Stimulated activated CD4-positive, alpha-beta T cell treated with anti-CD3 and anti-CD28 coated beads, Interleukin-1b, Interleukin-23, amount 100 ng/mL, for 1 hour (primary cell): Measurements from ENCODE around the gene CCDC38.

ENCODE experiments used
- DNase-seq, 2 donors: peaks; one replicate each; pipeline ENCODE4 v3.0.0-alpha.2; 2020; ENCODE audit warnings: low read depth in 2 of 2

CCDC38 gene

DNA sequence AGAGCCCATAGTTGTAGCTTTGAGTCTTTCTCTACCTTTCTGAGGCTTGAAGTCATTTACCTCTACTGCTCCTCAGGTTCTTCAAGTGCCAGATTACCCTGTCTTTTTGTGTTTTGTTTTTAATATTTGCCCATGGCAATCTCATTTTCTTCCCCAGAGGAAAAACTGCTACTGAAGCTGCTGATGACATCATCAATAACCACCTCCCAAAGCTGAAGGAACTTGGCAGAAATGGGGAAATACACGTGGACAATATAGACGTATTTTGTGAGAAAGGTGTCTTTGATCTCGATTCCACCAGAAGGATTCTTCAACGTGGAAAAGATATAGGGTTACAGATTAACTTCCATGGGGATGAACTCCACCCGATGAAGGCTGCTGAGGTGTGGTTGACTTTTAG is 17.8 kb upstream of the CCDC38 start:
- DNase-seq: no peak

DNA sequence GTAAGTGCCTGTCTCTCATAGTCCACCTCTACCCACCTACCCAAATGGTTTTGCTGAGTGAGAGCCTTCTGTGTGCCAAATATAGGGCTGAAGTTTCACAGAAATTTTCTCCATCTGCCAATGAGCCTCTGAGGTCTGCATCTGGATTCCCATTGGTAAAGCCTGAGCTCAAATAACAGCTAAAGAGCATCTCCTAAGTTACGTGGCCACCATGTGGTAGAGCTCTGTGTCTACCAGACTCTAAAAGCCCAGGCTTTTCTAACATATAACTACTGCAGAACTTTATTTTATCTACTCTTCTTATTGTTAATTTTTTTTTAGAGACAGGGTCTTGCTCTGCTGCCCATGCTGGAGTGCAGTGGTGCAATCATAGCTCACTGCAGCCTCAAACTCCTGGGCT is 16.7 kb upstream of the CCDC38 start:
- no peak for DNase-seq

DNA sequence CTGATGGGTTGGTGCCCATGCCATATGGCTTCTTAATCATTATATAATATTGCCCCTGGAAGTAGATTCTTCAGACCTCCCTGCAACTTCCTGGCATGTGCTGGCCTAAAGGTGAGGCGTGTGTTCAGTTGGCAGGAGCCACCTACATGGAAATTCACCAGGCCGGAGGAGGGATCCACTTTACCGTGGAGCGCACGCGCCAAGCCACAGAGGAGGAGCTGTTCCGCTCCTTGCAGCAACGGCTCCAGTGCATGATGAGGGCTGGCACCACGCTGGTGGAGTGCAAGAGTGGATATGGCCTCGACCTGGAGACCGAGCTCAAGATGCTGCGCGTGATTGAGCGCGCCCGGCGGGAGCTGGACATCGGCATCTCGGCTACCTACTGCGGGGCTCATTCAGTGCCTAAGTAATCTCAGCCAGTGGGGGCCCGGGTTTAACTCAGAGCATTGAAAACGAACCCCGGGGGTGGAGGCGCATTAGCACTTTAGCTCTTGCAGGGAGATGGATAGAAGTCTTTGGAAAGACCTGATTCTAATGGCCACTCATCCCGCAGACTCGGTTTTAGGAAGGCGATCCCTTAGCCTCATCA is 14.2 kb upstream of the CCDC38 start:
- DNase-seq: no peak

DNA sequence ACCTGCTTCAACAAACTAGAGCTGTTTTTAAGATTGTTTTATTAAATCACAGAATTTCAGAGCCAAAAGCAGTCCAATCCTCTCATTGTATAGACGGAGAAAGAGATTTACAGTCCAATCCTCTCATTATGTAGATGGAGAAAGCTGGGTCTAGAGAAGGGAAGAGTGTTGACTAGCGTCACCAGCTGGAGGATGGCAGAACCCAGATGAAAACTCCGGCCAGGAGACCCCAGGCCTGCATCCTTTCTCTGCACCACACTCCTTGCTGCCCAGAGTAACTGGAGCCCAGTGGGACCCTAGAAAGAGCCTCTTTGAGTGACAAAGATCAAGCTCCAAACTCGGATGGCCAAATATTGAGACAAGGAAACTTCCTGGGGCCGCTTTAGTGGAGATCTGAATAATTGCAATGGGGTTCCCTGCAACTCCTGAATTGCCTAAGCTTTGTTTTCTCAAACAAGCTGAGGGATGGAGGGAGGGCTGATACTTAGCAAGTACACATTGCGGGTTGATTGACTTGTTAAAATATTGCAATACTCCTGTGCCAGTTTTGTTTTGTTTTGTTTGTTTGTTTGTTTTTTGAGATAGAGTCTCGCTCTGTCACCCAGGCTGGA is 13.2 kb upstream of the CCDC38 start:
- DNase-seq: no peak

DNA sequence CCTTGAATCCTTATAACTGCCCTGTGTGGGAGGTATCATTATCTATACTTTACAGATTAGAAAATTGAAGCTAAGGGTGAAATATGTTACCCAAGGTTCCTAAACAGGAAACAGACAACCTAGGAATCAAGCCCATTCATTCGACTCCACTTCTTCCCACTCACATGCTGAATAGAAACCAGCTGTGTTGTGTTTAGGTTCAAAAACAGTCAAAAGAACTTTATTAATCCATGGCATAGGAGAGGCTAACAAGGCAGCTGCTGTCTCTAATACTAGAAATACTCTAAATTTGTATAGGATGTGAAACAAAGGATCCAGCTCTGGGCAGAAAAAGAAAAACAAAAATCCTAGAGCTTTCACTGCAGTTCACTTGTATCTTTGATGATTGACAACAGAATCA is 10.6 kb upstream of the CCDC38 start:
- DNase-seq: no peak

DNA sequence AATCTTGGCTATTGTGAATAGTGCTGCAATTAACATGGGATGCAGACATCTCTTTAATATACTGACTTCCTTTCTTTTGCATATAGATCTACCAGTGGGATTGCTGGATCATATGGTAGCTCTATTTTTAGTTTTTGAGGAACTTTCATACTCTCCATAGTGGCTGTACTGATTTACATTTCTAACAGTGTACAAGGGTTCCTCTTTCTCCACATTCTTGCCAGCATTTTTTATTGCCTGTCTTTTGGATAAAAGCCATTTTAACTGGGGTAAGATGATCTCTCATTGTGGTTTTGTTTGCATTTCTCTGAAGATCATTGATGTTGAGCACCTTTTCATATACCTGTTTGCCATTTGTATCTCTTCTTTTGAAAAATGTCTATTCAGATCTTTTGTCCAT is 9.1 kb upstream of the CCDC38 start:
- DNase-seq: no peak

DNA sequence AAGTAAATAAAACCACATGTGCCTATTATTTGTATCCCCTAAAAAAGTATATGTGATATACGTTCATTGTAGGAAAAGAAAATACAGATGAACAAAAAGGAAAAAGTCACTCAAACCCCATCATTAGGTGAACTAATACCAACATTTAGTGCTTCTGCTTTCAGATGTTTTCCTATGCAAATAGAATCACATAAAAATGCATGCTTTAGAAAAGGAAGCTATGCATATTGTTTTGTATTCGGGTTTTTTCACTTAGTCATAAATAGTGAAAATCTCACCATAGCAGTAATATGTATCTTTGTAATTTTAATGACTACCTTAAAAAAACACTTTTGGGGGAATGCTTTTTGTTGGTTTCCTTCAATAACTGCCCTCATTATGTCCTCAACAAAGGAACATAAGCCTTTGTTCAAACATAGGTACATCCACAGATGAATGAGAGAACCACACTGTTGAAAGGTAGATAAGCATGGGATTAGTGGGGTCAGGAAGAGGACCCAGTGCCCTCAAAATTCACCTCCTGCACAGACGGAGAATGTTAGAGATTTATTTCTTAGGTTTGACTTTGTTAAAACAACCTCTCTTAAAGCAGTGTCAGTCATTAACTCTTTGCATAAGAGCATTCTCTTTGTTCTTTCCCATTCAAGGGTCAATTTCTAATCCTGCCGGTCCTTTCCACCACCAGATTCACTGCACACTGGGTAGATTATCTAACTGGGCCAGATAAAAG is 7.2 kb upstream of the CCDC38 start:
- no peak for DNase-seq

DNA sequence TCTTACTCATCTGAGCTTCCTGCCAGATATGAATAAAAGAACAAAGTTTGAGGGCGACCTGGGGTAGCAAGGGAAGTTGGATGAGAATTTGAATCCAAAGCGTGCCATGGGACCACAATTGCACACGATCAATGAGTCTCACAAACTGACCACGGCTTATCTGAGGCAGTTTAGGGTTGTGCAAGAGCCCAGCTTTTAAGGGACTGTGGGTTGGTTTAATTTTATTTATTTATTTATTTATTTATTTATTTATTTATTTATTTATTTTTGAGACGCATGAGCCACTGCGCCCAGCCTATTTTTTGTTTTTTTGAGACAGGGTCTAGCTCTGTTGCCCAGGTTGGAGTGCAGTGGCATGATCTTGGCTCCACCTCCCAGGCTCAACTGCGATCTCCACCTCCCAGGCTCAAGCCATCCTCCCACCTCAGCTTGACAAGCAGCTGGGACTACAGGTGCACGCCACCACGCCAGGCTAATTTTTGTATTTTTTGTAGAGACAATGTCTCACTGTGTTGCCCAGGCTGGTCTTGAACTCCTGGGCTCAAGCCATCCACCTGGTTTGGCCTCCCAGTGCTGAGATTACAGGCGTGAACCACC is 1.8 kb upstream of the CCDC38 start:
- no peak for DNase-seq

DNA sequence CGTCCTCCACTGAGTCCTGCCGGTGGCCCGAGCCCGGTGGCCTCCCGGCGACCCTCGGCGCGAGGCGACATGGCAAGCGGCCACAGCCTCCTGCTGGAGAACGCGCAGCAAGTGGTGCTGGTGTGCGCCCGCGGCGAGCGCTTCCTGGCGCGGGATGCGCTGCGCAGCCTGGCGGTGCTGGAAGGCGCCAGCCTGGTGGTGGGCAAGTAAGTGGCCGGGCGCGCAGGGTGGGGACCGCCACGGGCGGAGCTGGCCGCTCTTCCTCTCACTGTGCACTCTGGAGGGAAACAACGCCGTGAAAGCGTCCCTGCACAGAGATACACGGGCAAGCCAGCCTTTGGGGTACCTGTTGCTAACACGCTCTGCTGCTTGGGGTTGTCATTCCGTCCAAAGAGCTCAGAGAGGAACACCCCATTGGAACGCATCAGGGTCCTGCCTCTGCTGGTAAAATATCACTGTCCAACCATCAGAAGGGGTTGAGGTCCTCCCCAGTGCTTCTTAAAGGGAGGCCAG is 972 bp upstream of the CCDC38 start, which contains the start of gene AMDHD1:
Gene AMDHD1, plus strand, starts transcription at position 2 of the 513 bp plus-strand sequence. Its CDS starts 68 bp downstream, at position 70.
- peak in 1 of 2 donors; percentile 34 for DNase-seq

DNA sequence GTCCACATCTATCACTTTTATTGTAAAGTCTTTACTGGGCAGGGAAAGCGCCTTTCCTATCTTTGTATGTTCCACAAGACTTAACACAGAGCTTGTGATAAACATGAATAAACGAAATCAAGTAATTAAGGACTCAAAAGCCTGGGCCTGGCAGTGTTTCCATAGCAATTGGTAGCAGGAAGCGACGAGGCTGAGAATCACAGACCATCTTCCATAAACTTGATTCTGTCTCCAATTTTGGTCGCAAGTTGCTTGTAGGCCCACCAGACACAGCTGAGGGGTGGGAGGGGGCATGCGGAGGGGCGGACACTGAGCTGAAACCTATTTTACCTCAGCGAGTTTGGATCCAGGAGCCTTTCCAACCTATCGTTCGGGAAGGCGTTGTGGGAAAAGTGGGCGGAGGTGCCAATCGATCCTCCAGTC is 302 bp downstream of the CCDC38 start:
- no peak for DNase-seq

DNA sequence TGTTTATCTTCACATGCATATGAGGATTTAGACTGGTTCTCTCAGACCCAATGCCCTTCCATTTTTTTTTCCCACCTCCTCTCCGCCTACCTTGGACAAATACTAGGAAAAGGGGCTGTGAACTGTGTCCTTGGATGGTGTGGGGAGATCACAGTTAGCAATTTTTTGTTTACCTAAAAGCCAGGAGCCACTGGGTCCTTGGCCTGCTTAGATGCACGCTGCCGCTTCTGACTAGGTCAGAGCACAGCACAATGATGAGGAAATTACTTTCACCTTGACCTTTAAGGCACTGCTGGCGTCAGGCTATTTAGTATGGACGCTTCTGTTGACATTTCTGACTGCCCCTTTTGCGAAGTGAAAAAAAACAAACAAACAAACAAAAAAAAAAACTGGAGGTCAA is 1.9 kb downstream of the CCDC38 start:
- no peak for DNase-seq

DNA sequence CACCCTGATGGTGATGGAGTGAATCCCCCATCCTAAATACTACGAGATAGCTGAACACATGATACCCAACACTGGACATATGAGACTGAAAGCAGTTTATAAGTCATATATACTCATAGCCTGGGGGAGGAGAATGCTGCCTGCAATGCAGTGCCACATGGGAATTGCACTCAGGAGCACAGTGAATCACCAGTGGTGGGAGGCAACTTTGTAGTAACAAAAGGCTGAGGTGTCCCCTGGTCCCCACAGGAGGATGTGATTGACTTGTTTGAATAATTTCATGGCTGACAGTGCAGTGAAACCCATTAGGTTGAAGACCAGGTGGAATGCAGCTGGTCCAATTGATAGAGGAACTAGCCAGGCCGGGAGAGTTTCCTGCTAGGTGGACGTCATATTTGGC is 20.2 kb downstream of the CCDC38 start:
- DNase-seq: no peak

DNA sequence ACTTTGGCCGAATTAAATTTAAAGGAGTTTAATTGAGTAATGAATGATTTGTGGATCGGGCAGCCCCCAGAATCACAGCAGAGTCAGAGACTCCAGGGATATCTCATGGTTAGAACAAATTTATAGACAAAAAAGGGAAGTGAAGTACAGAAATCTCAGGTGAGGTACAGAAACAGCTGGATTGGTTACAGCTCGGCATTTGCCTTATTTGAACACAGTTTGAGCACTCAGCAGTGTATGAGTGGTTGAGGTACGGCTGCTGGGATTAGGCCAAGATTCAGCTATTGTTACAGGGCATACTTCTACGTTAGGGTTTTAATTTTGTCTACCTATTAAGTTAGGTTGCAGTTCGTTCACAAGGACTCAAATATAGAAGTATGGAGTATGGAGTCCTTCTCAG is 23.3 kb downstream of the CCDC38 start:
- no peak for DNase-seq

DNA sequence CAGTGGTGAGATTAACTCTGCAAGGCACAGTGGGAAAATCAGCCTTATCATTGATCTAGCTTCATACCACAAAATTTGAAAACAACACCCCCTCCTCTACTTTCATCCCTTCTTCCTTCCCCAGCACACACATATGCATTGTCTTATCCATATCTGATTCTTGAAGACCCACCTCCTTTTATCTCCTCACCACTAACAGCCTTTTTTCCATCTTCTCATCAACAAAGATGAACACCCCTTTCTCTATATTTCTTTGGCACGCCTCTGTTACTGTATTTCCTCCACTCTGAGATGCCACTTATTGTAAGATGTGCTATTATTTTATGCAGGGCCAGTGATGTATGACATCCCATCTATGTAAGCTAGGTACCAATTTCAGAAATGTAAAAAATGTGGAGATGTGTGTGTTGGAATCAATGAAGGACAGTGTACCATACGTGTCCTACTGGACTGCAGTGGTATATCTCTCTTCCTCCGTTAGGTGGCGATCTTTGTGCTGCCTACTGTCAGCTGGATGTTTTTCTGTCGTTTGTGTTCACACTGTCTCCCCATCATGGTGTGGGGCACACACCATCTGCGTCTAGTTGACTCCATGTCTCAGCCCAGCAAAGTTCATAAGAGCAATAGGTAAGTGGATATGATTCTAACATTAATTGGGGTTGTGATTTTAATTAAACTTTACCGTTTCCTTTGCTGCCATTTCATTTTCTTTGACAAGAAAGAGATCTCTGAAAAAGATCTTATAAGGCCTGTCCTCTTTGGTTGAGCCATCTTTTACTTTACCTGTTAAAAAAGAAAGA is 24.0 kb downstream of the CCDC38 start:
- no peak for DNase-seq

DNA sequence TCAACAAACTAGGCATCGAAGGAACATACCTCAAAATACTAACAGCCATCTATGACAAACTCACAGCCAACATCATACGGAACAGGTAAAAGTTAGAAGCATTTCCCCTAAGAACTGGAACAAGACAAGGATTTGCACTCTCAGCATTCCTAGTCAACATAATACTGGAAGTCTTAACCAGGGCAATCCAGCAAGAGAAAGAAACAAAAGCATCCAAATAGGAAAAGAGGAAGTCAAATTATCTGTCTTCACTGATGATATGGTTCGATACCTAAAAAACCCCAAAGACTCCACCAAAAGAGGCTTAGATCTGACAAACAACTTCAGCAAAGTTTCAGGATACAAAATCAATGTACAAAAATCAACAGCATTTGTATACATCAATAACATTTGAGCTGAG is 32.5 kb downstream of the CCDC38 start:
- DNase-seq: no peak

DNA sequence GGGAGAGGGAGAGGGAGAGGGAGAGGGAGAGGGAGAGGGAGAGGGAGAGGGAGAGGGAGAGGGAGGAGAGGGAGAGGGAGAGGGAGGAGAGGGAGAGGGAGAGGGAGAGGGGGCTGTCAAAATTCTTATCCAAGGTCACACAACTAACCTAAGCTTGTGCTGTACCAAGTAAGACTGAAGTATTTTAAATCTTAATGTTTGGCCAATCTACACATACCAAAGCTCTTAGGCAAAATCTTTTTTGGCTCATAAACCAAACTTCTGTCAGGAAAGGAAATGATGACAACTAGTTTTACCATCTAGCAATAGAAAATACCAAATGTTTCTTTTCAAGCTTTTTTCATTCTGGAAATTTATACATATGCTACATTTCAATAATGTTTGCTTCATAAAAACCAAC is 33.8 kb downstream of the CCDC38 start:
- DNase-seq: no peak

DNA sequence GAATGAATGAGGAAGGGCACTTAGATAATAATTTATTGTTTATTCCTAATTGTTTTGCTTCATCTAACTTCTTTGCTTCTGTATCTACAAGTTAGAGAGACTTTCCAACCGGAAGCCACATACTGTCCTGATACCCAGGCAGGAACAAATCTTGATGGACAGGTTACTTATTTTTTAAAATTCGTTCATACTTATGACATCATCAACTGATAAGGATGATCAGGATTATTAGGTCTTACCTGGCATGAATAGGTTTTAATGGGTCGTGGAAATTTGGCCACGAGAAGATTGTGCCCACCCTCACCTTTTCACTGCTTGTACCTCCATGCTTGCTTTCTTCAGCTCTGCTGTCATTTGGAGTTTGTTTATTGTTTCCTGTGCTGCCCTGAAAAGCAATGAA is 44.3 kb downstream of the CCDC38 start:
- no peak for DNase-seq

DNA sequence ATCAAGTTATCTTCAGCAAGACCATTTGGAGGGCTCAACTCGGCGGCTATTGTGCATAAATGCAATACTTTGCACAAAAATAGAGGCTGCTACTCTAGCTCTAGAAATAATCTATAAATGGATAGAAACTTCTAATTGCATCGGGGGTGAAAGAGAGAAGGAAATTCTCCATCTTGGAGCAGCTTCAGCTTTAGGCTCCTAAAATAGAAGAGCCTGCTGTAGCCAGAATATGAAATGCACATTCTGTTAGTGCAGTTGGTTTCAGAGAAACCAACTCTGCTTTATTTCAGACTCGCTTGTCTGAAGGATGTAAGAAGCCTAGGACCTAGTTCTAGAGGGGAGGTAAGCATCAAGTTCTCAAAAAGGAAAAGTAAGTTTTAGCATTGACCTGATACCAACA is 45.6 kb downstream of the CCDC38 start:
- no peak for DNase-seq

DNA sequence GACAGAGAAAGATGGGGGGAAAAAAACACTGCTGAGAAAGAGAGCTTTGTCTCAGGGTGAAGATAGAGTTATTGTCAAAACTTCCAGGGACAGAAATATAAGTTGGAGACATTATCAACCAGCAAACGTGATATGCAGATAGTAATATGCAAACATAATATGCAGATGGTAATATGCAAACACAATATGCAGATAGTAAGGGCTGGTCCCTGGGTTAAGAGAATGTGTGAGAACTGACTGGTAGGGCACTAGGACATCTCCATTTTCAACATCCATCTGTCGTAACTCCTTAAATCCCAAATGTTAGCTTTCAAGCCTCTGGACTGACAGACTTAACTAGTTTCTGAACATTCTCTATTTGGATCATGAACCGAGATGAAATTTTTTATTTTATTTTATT is 51.5 kb downstream of the CCDC38 start:
- no peak for DNase-seq

DNA sequence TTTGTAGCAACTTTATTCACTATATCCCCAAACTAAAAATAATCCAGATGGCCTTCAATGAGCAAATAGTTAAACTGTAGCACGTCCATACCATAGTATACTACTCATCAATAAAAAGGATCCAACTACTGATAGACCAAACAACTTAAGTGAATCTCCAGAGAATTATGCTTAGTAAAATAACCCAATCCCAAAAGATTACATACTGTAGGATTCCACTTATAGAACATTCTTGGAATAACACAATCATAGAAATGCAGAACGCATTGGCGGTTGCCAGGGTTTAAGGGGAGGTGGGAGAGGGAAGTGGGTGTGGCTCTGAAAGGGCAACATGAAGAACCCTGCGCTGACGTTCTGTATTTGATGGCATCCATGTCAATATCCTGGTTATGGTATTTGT is 55.1 kb downstream of the CCDC38 start:
- DNase-seq: no peak

DNA sequence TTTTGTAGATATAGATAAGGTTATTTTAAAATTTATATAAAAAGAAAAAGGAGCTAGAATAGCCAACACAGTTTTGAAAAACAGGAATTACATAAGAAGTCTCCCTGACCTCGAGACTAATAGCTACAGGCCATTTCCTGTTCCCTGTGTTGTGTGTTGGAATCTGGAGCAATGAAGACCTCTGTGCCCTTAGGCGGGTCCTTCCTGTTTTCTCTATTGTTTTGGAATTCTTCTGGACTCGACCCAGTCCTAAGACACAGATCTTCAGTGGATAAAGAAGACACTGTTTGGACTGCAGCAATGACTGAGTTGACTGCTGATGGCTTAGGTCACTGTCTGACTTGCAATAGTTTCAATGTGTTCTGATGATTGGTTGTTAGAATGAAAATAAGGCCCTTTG is 57.4 kb downstream of the CCDC38 start:
- no peak for DNase-seq

DNA sequence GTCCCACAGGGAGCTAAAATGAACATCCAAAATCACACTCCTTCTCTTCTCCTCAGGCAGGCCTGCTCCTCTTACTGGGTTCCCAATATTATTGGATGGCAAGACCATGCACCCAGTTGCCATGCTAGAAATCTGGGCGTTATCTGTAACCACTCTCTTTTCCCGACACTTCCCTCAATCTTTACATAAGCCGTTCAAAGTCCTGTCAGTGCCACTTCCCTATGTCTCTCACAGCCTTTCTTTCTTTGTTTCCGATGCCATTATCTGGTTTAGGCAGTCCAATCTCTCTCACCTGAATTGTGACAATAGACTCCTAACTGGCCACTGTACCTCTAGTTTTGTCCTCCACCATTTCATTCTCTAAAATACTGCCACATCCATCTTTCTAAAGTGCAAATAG is 59.5 kb downstream of the CCDC38 start:
- no peak for DNase-seq
